Esophagus squamous epithelium (tissue), 5 donors: ENCODE results near the gene ITGB4. TPM values are rescaled to one million over a fixed set of nuclear protein-coding genes. Genes with fewer than 3 reads are reported as not detected.

ENCODE experiments used
- DNase-seq: peaks from one replicate; lab custom pipeline; 2025; lab: John Stamatoyannopoulos, UW
- H3K27ac ChIP-seq, 4 donors: fragments of 200-600 bp; sonication (generic); one replicate each; pipeline ENCODE4 v1.5.1; 2016 to 2019; ENCODE audit warnings: mild to moderate bottlenecking in 1 of 4
- H3K27me3 ChIP-seq, 4 donors: fragments of 200-600 bp; sonication (generic); 1 replicate in 3 of 4; 2 replicates in 1 of 4; pipeline versions ENCODE4 v1.5.1 to v1.6.0; 2017 to 2021; ENCODE audit warnings: antibody characterized with exemption in 1 of 4
- H3K36me3 ChIP-seq, 3 donors: fragments of 200-600 bp; sonication (generic); one replicate each; pipeline ENCODE4 v1.5.1; 2016 to 2019
- H3K4me1 ChIP-seq, 3 donors: fragments of 200-600 bp; sonication (generic); one replicate each; pipeline ENCODE4 v1.5.1; 2017 to 2019
- H3K4me3 ChIP-seq, 4 donors: fragments of 200-600 bp; sonication (generic); 1 replicate in 3 of 4; 2 replicates in 1 of 4; pipeline ENCODE4 v1.5.1; 2016 to 2019; ENCODE audit warnings: mild to moderate bottlenecking in 2 of 4, moderate library complexity in 1 of 4
- H3K9me3 ChIP-seq, 3 donors: fragments of 200-600 bp; sonication (generic); one replicate each; pipeline ENCODE4 v1.5.1; 2016 to 2019
- POLR2A ChIP-seq, 4 donors: fragments of 450-650 bp; IDR thresholded peaks; one replicate each; pipeline ENCODE4 v1.6.1; 2017; ENCODE audit warnings: antibody characterized with exemption in 4 of 4, mild to moderate bottlenecking in 4 of 4, moderate library complexity in 3 of 4
- WGBS, 2 donors: methylation state at CpG; one replicate each; pipeline ENCODE4 v1.1.5; 2018; 5-methylcytosine and 5-hydroxymethylcytosine counted together
- intact Hi-C: fragments of 100-400 bp; cut with DNase I; formaldehyde crosslinking; loops from one replicate; pipeline ENCODE4 v1.15.0; 2022
- total RNA-seq, 4 donors: library from RNA; depleted of rRNA; stranded (reverse); fragments of >200 nt; gene quantifications; one replicate each; pipeline ENCODE4 v1.1.0, GENCODE V29; 2016
- TF ChIP-seq, protein P1 (sequence below), 6 experiments: fragments of 450-650 bp in 4 of 6; fragments of 200-600 bp in 2 of 6; sonication (generic) in 2 of 6; IDR thresholded peaks; one replicate each; pipeline ENCODE4 v1.5.1; 2016 to 2019; ENCODE audit warnings: antibody characterized with exemption in 6 of 6, mild to moderate bottlenecking in 4 of 6, moderate library complexity in 4 of 6
- donor health status: DM: yes; HTN: yes; CAD: no.

ITGB4 gene
- total RNA-seq, 4 donors from 2014 or later, result 60.6 to 115 (median 82.3) TPM

DNA sequence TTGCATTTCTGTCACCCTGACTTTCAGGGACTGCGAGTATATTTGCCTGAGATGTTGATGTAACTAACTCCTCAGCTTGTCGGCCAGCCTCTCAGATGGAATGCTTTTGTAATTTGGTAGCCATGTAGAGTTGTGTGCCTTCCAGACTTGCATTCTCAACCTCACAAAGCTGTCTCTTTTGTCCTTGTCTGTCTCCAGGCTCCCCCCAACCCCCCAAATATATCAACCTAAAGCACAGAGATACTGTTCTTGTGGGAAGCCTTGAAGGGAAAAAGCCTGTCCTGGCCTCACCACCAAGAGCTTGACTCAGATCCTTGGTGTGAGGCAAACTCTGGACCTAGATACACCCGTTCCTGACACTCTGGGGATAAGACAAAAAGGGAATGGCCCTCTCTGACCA lies 35.8 kb upstream of the ITGB4 start:
- DNase-seq, result no peak
- intact Hi-C loops, result no loop called here
- no peaks in the 10 kb centered on the region for H3K27me3 ChIP-seq
- H3K4me3 ChIP-seq, result no peak overlapping the region
- peak overlapping the region; percentile 81 to 87 (median 86) for H3K27ac ChIP-seq
- 33 to 45% methylated on average over 3 of the region's 3 CpGs for WGBS, 2 donors
- no peaks in the 10 kb centered on the region for H3K9me3 ChIP-seq
- peaks cover 0 to 5% (median 0%) of the 10 kb centered on the region in 3 donors for H3K36me3 ChIP-seq
- H3K4me1 ChIP-seq, result peaks cover 48 to 88% (median 81%) of the 10 kb centered on the region in 3 donors
- no peak for TF ChIP-seq POLR2A (IDR thresholded peaks at IDR 0.05)
- TF ChIP-seq, protein P1, sequence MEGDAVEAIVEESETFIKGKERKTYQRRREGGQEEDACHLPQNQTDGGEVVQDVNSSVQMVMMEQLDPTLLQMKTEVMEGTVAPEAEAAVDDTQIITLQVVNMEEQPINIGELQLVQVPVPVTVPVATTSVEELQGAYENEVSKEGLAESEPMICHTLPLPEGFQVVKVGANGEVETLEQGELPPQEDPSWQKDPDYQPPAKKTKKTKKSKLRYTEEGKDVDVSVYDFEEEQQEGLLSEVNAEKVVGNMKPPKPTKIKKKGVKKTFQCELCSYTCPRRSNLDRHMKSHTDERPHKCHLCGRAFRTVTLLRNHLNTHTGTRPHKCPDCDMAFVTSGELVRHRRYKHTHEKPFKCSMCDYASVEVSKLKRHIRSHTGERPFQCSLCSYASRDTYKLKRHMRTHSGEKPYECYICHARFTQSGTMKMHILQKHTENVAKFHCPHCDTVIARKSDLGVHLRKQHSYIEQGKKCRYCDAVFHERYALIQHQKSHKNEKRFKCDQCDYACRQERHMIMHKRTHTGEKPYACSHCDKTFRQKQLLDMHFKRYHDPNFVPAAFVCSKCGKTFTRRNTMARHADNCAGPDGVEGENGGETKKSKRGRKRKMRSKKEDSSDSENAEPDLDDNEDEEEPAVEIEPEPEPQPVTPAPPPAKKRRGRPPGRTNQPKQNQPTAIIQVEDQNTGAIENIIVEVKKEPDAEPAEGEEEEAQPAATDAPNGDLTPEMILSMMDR (IDR thresholded peaks at IDR 0.05), result no peak

DNA sequence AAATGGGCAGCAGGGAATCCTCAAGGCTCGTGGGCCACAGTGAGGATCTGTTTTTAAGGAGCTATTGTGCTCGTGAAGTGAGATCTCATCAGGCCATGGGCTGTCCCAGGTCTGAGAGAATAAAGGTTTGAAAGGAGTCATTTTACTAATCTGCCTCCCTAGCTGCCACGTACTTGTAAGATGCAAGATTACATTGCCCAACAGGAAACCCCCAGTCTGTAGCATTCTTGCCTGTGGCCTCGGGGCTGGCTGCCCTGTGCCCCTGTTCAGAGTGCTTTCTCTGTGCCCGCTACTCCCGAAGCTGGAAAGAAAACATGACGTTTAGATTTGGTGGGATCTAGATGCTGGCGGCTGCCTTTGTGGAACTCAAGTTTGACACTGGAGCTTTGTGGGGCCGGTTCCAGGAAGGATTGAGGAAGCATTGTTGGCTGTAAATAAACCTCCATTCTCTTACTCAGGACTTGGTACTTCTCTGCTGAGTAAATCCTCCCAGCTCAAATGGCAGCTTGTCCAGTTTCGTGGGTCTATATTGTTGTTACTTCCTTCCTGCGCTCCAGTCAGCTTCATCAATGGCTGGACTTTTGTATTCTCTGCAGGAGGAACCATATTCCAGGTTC lies 32.9 kb upstream of the ITGB4 start:
- intact Hi-C loops, result no loop called here
- Histone ChIP-seq H3K27ac (peak overlapping the region; percentile 81 to 90 (median 86)), H3K4me1 (peaks cover 64 to 100% (median 100%) of the 10 kb centered on the region in 3 donors), H3K4me3 (no peak overlapping the region), H3K36me3 (peaks cover 0 to 30% (median 0%) of the 10 kb centered on the region in 3 donors), H3K27me3 (no peaks in the 10 kb centered on the region), H3K9me3 (no peaks in the 10 kb centered on the region)
- WGBS, 2 donors, result 15 to 24% methylated on average over 10 to 11 of the region's 11 CpGs
- TF ChIP-seq, protein P1 (IDR thresholded peaks at IDR 0.05), result no peak
- no peak for TF ChIP-seq POLR2A (IDR thresholded peaks at IDR 0.05)
- DNase-seq, result no peak

- Histone ChIP-seq H3K4me1 (peaks cover 63 to 100% (median 100%) of the 10 kb centered on the region in 3 donors), H3K4me3 (no peak overlapping the region), H3K36me3 (peaks cover 0 to 41% (median 3%) of the 10 kb centered on the region in 3 donors), H3K27me3 (no peaks in the 10 kb centered on the region), H3K9me3 (no peaks in the 10 kb centered on the region), H3K27ac (peak overlapping the region; percentile 81 to 90 (median 86))
- 38 to 40% methylated on average over 5 to 6 of the region's 6 CpGs for WGBS, 2 donors
- intact Hi-C loops, result no loop called here
- peak in 1 of 4 donors; percentile 22 for TF ChIP-seq POLR2A (IDR thresholded peaks at IDR 0.05)
- TF ChIP-seq, protein P1 (IDR thresholded peaks at IDR 0.05), result no peak
- DNase-seq, result no peak
Observed at GRCh38 chr17:75689441-75689873, 31.8 kb upstream of the ITGB4 start.

- Histone ChIP-seq H3K9me3 (no peaks in the 10 kb centered on the region), H3K4me1 (peaks cover 63 to 100% (median 98%) of the 10 kb centered on the region in 3 donors), H3K4me3 (no peak overlapping the region), H3K36me3 (peaks cover 0 to 54% (median 4%) of the 10 kb centered on the region in 3 donors), H3K27me3 (no peaks in the 10 kb centered on the region), H3K27ac (peak overlapping the region; percentile 81 to 90 (median 86))
- no peak for DNase-seq
- intact Hi-C loops, result no loop called here
- WGBS, 2 donors, result 63 to 78% methylated on average over 5 of the region's 5 CpGs
- TF ChIP-seq, protein P1 (IDR thresholded peaks at IDR 0.05), result no peak
- no peak for TF ChIP-seq POLR2A (IDR thresholded peaks at IDR 0.05)
Observed at GRCh38 chr17:75691371-75691791, 29.9 kb upstream of the ITGB4 start.
